ENCODE results near the gene CAMK1D.

DNA sequence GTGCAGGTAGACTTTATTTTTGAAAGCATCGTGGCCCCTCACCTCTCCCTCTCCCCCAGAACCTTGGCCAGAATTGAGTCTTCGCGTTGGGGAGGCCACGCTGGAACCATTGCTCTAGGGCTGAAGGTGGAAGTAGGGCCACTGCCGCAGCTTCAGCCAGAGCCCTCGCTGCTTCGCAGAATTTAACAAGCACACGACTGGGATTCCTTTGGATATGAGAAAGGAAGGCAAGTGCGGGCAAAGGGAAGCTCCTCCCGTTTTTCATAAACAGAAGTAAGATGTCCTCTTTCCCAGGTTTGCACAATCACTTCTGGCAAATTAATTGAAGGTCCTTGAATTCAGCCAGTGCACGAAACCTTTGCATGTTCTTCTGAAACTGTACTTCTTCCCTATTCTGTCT lies 484.1 kb downstream of the CAMK1D start:
- TF ChIP-seq CTCF (IDR thresholded peaks at IDR 0.05; ENCODE audit: low read depth, low read length, poor library complexity, severe bottlenecking) (no peak), EZH2phosphoT487 (IDR thresholded peaks at IDR 0.05; ENCODE audit: borderline replicate concordance, low read length) (no peak)

All from DOHH2 (cell line).